ENCODE data around the gene LRRC57.

- TF ChIP-seq POLR2AphosphoS5 (IDR thresholded peaks at IDR 0.05; ENCODE audit: low read depth, low read length) (no peak), TAF1 (IDR thresholded peaks at IDR 0.05; ENCODE audit: borderline replicate concordance, insufficient read depth, low read length) (no peak)
- TF ChIP-seq, protein P1, sequence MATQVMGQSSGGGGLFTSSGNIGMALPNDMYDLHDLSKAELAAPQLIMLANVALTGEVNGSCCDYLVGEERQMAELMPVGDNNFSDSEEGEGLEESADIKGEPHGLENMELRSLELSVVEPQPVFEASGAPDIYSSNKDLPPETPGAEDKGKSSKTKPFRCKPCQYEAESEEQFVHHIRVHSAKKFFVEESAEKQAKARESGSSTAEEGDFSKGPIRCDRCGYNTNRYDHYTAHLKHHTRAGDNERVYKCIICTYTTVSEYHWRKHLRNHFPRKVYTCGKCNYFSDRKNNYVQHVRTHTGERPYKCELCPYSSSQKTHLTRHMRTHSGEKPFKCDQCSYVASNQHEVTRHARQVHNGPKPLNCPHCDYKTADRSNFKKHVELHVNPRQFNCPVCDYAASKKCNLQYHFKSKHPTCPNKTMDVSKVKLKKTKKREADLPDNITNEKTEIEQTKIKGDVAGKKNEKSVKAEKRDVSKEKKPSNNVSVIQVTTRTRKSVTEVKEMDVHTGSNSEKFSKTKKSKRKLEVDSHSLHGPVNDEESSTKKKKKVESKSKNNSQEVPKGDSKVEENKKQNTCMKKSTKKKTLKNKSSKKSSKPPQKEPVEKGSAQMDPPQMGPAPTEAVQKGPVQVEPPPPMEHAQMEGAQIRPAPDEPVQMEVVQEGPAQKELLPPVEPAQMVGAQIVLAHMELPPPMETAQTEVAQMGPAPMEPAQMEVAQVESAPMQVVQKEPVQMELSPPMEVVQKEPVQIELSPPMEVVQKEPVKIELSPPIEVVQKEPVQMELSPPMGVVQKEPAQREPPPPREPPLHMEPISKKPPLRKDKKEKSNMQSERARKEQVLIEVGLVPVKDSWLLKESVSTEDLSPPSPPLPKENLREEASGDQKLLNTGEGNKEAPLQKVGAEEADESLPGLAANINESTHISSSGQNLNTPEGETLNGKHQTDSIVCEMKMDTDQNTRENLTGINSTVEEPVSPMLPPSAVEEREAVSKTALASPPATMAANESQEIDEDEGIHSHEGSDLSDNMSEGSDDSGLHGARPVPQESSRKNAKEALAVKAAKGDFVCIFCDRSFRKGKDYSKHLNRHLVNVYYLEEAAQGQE (IDR thresholded peaks at IDR 0.05; ENCODE audit: insufficient read depth in 1 of 2, low read depth in 2 of 2, low read length in 2 of 2): no peak
Observed at GRCh38 chr15:42549032-42549491, 469 bp upstream of the LRRC57 start.

Data from PFSK-1 (cell line).